ENCODE measurements around the gene COX7A2.

DNA sequence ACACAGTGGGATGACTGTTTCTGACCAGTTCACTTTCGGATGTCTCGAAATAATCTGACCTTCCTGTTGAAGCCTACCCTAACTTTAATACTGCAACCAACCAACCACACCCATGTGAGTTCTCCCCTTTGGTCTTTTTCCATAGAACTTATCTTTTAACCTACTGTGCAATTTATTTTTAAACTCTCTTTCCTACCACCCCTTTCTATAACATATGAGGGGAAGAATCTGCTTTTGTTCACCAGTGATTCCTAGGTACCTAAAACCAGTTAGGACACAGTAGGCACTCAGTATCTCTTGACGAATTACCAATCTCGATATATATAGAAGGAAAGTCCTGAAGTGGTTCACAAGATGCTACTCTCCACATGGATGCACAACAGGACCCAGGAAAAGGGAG, 7.0 kb downstream of the COX7A2 start:
- TF ChIP-seq, protein P1, sequence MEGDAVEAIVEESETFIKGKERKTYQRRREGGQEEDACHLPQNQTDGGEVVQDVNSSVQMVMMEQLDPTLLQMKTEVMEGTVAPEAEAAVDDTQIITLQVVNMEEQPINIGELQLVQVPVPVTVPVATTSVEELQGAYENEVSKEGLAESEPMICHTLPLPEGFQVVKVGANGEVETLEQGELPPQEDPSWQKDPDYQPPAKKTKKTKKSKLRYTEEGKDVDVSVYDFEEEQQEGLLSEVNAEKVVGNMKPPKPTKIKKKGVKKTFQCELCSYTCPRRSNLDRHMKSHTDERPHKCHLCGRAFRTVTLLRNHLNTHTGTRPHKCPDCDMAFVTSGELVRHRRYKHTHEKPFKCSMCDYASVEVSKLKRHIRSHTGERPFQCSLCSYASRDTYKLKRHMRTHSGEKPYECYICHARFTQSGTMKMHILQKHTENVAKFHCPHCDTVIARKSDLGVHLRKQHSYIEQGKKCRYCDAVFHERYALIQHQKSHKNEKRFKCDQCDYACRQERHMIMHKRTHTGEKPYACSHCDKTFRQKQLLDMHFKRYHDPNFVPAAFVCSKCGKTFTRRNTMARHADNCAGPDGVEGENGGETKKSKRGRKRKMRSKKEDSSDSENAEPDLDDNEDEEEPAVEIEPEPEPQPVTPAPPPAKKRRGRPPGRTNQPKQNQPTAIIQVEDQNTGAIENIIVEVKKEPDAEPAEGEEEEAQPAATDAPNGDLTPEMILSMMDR (IDR thresholded peaks at IDR 0.05), result no peak
- no peak for TF ChIP-seq POLR2A (IDR thresholded peaks at IDR 0.05)
